Measurements from ENCODE around the gene PIK3R2.

Gene PIK3R2

DNA sequence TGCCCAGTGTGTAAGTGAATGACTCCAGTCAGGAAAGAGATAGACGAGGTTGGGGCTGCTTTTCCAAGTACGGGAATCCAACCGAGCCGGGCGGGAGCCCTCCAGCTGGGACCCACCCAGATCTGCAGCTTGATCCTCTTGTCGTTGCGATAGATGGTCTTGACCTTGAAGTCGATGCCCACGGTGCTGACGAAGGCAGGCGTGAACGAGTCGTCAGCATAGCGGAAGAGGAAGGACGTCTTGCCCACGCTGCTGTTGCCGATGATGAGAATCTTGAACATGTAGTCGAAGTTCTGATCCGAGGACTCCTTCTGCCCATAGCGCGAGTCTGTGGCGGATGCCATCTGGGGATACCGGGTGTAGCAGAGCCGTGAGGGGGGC, 49.4 kb downstream of the PIK3R2 start:
- Histone ChIP-seq H3K79me2 (ENCODE audit: insufficient read depth, low read length) (no peaks in the 10 kb centered on the region; the same call in 1 of the 2 replicates), H3K4me3 (ENCODE audit: low read length, poor library complexity, severe bottlenecking) (peak overlapping the region; percentile 77), H3K36me3 (ENCODE audit: insufficient read depth, low read length) (no peaks in the 10 kb centered on the region), H3K4me1 (ENCODE audit: insufficient read depth, low read length, poor library complexity, severe bottlenecking) (peaks cover 12% of the 10 kb centered on the region), H3K9ac (ENCODE audit: low read depth, low read length, poor library complexity, severe bottlenecking) (peak overlapping the region; percentile 57), H2AFZ (ENCODE audit: low read length) (no peak overlapping the region; the same call in 1 of the 2 replicates), H3K9me3 (ENCODE audit: insufficient read depth, low read depth, low read length) (no peaks in the 10 kb centered on the region), H3K4me2 (ENCODE audit: low read depth, low read length, poor library complexity, severe bottlenecking) (peak overlapping the region; percentile 88), H3F3A (ENCODE audit: low read depth) (no peaks in the 10 kb centered on the region), H3K27me3 (ENCODE audit: insufficient read depth, low read length, poor library complexity, severe bottlenecking) (no peaks in the 10 kb centered on the region), H3K9me2 (replicated peaks; ENCODE audit: low read depth, low read length) (no peaks in the 10 kb centered on the region), H4K20me1 (ENCODE audit: insufficient read depth, low read length, poor library complexity, severe bottlenecking) (no peaks in the 10 kb centered on the region)
- no peak for TF ChIP-seq CTCF (conservative IDR thresholded peaks at IDR 0.05; ENCODE audit: low read length)
- TF ChIP-seq EZH2phosphoT487 (IDR thresholded peaks at IDR 0.05; ENCODE audit: borderline replicate concordance) = no peak

GRCh38 chr19:18202778-18203407, 49.9 kb downstream of the PIK3R2 start:
- Histone ChIP-seq H3K36me3 (ENCODE audit: insufficient read depth, low read length) (no peaks in the 10 kb centered on the region), H4K20me1 (ENCODE audit: insufficient read depth, low read length, poor library complexity, severe bottlenecking) (no peaks in the 10 kb centered on the region), H3K4me3 (ENCODE audit: low read length, poor library complexity, severe bottlenecking) (peak overlapping the region; percentile 77), H3K79me2 (ENCODE audit: insufficient read depth, low read length) (no peaks in the 10 kb centered on the region; the same call in 1 of the 2 replicates), H3K9me3 (ENCODE audit: insufficient read depth, low read depth, low read length) (no peaks in the 10 kb centered on the region), H3K9ac (ENCODE audit: low read depth, low read length, poor library complexity, severe bottlenecking) (peak overlapping the region; percentile 57), H3K9me2 (replicated peaks; ENCODE audit: low read depth, low read length) (no peaks in the 10 kb centered on the region), H3K4me2 (ENCODE audit: low read depth, low read length, poor library complexity, severe bottlenecking) (peak overlapping the region; percentile 88), H3F3A (ENCODE audit: low read depth) (no peaks in the 10 kb centered on the region; the same call in 1 of the 2 replicates), H3K27me3 (ENCODE audit: insufficient read depth, low read length, poor library complexity, severe bottlenecking) (no peaks in the 10 kb centered on the region), H3K4me1 (ENCODE audit: insufficient read depth, low read length, poor library complexity, severe bottlenecking) (peaks cover 12% of the 10 kb centered on the region), H2AFZ (ENCODE audit: low read length) (peak overlapping the region; percentile 39)
- TF ChIP-seq CTCF (conservative IDR thresholded peaks at IDR 0.05; ENCODE audit: low read length) (peak; percentile 64), EZH2phosphoT487 (IDR thresholded peaks at IDR 0.05; ENCODE audit: borderline replicate concordance) (no peak)

- H3K9me3 ChIP-seq (ENCODE audit: insufficient read depth, low read depth, low read length) = no peaks in the 10 kb centered on the region
- H3K36me3 ChIP-seq (ENCODE audit: insufficient read depth, low read length) = no peaks in the 10 kb centered on the region
- no peaks in the 10 kb centered on the region for H4K20me1 ChIP-seq (ENCODE audit: insufficient read depth, low read length, poor library complexity, severe bottlenecking)
- H2AFZ ChIP-seq (ENCODE audit: low read length) = peak overlapping the region; percentile 39
- peak overlapping the region; percentile 88 for H3K4me2 ChIP-seq (ENCODE audit: low read depth, low read length, poor library complexity, severe bottlenecking)
- no peaks in the 10 kb centered on the region; the same call in 1 of the 2 replicates for H3K79me2 ChIP-seq (ENCODE audit: insufficient read depth, low read length)
- no peaks in the 10 kb centered on the region for H3K9me2 ChIP-seq (replicated peaks; ENCODE audit: low read depth, low read length)
- TF ChIP-seq EZH2phosphoT487 (IDR thresholded peaks at IDR 0.05; ENCODE audit: borderline replicate concordance) (no peak), CTCF (conservative IDR thresholded peaks at IDR 0.05; ENCODE audit: low read length) (no peak)
- no peaks in the 10 kb centered on the region; the same call in 1 of the 2 replicates for H3F3A ChIP-seq (ENCODE audit: low read depth)
- no peaks in the 10 kb centered on the region for H3K27me3 ChIP-seq (ENCODE audit: insufficient read depth, low read length, poor library complexity, severe bottlenecking)
- peak overlapping the region; percentile 57 for H3K9ac ChIP-seq (ENCODE audit: low read depth, low read length, poor library complexity, severe bottlenecking)
- peaks cover 12% of the 10 kb centered on the region for H3K4me1 ChIP-seq (ENCODE audit: insufficient read depth, low read length, poor library complexity, severe bottlenecking)
- peak overlapping the region; percentile 77 for H3K4me3 ChIP-seq (ENCODE audit: low read length, poor library complexity, severe bottlenecking)
These were observed 50.5 kb downstream of the PIK3R2 start for GRCh38 chr19:18203408-18203862.
